Fibroblast of mammary gland (primary cell): ENCODE data around the gene TPO.

Experiments
- DNase-seq: peaks from one replicate; pipeline ENCODE4 v3.0.0-alpha.2; 2010; ENCODE audit warnings: low read depth
- H3K4me3 ChIP-seq: 2 replicates; pipeline ENCODE4 v1.5.1; 2011; ENCODE audit warnings: low read depth, mild to moderate bottlenecking, low read length, moderate library complexity; ENCODE audit not compliant: control insufficient read depth
- CTCF ChIP-seq: conservative IDR thresholded peaks from 2 replicates; pipeline ENCODE4 v1.5.1; 2011; ENCODE audit warnings: low read depth, low read length, inconsistent platforms; ENCODE audit not compliant: control insufficient read depth, insufficient read depth

TPO gene

GRCh38 chr2:1585635-1586034, 172.4 kb downstream of the TPO start:
- no peak overlapping the region for H3K4me3 ChIP-seq
- DNase-seq = no peak
- TF ChIP-seq CTCF = no peak

GRCh38 chr2:1586251-1586922, 173.1 kb downstream of the TPO start:
- no peak for TF ChIP-seq CTCF
- no peak for DNase-seq

GRCh38 chr2:1586923-1587840, 173.9 kb downstream of the TPO start:
- TF ChIP-seq CTCF = no peak
- no peak overlapping the region for H3K4me3 ChIP-seq
- DNase-seq = no peak

More at GRCh38 chr2:1586251-1586922, 173.1 kb downstream of the TPO start:
- H3K4me3 ChIP-seq = no peak overlapping the region

- no peak for TF ChIP-seq CTCF
- no peak overlapping the region for H3K4me3 ChIP-seq
- DNase-seq = no peak
Measured at GRCh38 chr2:1588051-1588977, 175.1 kb downstream of the TPO start.

- no peak overlapping the region for H3K4me3 ChIP-seq
- TF ChIP-seq CTCF = no peak
- DNase-seq = no peak
Measured at GRCh38 chr2:1588978-1589621, 175.8 kb downstream of the TPO start.

- TF ChIP-seq CTCF = no peak
- DNase-seq = no peak
- H3K4me3 ChIP-seq = no peak overlapping the region
Measured at GRCh38 chr2:1590596-1591460, 177.6 kb downstream of the TPO start.
